Brain microvascular endothelial cell (primary cell): ENCODE data around the gene TSKU.

Source experiments
- DNase-seq: peaks from one replicate; pipeline ENCODE4 v3.0.0-alpha.2; 2020
- H3K27ac ChIP-seq: fragments of 250-450 bp; sonication (Bioruptor Pico); 2 replicates; pipeline ENCODE4 v1.5.1; 2020; ENCODE audit warnings: mild to moderate bottlenecking, moderate library complexity
- H3K27me3 ChIP-seq: fragments of 250-450 bp; sonication (Bioruptor Pico); replicated peaks from 2 replicates; pipeline ENCODE4 v1.5.1; 2020; ENCODE audit warnings: mild to moderate bottlenecking
- H3K36me3 ChIP-seq: fragments of 250-450 bp; sonication (Bioruptor Pico); replicated peaks from 2 replicates; pipeline ENCODE4 v1.5.1; 2020; ENCODE audit warnings: mild to moderate bottlenecking
- H3K4me3 ChIP-seq: 2 replicates; pipeline ENCODE4 v1.5.1; 2011; ENCODE audit warnings: low read depth, mild to moderate bottlenecking, control low read depth, low read length, moderate library complexity
- in situ Hi-C: cut with HindIII; loops from 2 replicates; pipeline ENCODE4 v1.10.0; 2017; ENCODE audit warnings: low sequenced_read_pairs, low pct_ligation_motif_present
- TF ChIP-seq, protein P1 (sequence below): IDR thresholded peaks from 2 replicates; pipeline ENCODE4 v1.5.1; 2011; ENCODE audit warnings: low read depth, mild to moderate bottlenecking, moderate library complexity, low read length, control low read depth, inconsistent platforms; ENCODE audit errors: missing control alignments

TSKU gene

DNA sequence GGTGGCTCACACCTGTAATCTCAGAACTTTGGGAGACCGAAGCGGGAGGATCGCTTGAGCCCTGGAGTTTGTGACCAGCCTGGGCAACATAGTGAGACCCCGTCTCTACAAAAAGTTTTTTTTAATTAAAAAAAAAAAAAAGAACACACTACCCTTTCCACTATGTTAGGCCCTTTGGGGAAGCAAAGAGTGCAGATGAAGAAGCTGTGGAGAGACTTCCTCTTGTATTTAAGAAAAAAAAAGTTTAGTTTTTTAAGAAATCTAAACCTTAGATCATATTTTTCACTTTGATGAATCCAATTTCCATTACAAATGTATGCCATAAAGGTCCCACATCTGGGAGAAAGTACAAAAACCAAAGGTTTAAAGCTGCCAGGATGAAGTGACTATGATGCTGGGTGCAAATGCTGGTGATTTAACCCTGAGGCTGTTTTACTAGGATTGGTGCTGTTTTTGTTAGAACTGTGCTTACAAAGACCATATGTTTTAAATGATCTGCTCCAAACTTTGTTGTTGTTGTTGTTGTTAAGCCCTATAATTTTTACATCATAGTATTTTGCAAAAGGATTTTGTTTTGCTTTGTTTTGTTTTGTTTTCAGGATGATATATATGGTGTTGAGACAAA, 48.6 kb downstream of the TSKU start:
- DNase-seq: no peak
- Histone ChIP-seq H3K27ac (no peak overlapping the region), H3K4me3 (no peak overlapping the region), H3K36me3 (no peaks in the 10 kb centered on the region), H3K27me3 (no peaks in the 10 kb centered on the region)
- in situ Hi-C loops: no loop called here
- TF ChIP-seq, protein P1, sequence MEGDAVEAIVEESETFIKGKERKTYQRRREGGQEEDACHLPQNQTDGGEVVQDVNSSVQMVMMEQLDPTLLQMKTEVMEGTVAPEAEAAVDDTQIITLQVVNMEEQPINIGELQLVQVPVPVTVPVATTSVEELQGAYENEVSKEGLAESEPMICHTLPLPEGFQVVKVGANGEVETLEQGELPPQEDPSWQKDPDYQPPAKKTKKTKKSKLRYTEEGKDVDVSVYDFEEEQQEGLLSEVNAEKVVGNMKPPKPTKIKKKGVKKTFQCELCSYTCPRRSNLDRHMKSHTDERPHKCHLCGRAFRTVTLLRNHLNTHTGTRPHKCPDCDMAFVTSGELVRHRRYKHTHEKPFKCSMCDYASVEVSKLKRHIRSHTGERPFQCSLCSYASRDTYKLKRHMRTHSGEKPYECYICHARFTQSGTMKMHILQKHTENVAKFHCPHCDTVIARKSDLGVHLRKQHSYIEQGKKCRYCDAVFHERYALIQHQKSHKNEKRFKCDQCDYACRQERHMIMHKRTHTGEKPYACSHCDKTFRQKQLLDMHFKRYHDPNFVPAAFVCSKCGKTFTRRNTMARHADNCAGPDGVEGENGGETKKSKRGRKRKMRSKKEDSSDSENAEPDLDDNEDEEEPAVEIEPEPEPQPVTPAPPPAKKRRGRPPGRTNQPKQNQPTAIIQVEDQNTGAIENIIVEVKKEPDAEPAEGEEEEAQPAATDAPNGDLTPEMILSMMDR: no peak

GRCh38 chr11:76832361-76832760, 49.2 kb downstream of the TSKU start:
- DNase-seq: no peak
- Histone ChIP-seq H3K27me3 (no peaks in the 10 kb centered on the region), H3K36me3 (no peaks in the 10 kb centered on the region), H3K4me3 (no peak overlapping the region), H3K27ac (no peak overlapping the region)
- TF ChIP-seq, protein P1: no peak
- in situ Hi-C loops: no loop called here

DNA sequence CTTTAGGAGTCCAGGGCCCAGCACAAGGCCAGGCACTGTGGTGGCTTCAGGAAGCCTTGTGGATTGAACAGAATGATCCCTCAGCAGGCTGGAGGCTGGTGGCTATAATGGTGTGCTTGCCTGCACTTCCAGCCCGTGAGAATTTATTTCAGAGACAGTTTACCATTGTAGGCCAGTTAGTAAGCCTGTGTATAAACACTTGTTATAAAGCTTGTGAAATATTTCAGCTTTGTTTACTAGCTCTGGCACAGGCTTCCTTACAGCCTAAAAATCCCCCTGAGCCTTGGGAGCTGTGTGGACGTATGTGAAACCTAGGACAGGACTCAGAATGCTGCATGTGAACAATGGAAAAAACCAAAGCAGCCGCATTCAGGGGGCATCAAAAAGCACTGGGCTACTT, 51.0 kb downstream of the TSKU start:
- Histone ChIP-seq H3K27me3 (no peaks in the 10 kb centered on the region), H3K36me3 (no peaks in the 10 kb centered on the region), H3K4me3 (no peak overlapping the region), H3K27ac (no peak overlapping the region)
- TF ChIP-seq, protein P1: no peak
- DNase-seq: no peak
- in situ Hi-C loops: no loop called here

DNA sequence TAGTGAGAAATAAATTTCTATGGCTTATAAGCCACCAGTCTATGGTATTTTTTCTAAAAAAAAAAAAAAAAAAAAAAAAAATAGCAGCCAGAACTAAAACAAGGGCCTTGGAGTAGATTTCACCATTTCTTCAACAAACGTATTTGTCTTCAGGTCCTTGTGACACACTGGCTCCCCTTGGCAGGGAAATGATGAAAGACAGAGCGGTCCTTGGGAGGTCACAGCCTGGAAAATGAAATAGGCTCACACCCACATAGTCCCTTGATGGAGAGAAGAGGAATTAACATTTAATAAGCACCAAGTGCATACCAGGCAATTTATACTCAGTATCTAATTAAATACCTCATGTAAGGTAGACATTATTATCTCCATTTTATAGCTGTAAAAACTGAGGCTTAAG, 51.9 kb downstream of the TSKU start:
- in situ Hi-C loops: no loop called here
- no peaks in the 10 kb centered on the region for H3K36me3 ChIP-seq
- no peak for DNase-seq
- H3K27ac ChIP-seq: no peak overlapping the region
- H3K4me3 ChIP-seq: no peak overlapping the region
- no peaks in the 10 kb centered on the region for H3K27me3 ChIP-seq
- TF ChIP-seq, protein P1: no peak

DNA sequence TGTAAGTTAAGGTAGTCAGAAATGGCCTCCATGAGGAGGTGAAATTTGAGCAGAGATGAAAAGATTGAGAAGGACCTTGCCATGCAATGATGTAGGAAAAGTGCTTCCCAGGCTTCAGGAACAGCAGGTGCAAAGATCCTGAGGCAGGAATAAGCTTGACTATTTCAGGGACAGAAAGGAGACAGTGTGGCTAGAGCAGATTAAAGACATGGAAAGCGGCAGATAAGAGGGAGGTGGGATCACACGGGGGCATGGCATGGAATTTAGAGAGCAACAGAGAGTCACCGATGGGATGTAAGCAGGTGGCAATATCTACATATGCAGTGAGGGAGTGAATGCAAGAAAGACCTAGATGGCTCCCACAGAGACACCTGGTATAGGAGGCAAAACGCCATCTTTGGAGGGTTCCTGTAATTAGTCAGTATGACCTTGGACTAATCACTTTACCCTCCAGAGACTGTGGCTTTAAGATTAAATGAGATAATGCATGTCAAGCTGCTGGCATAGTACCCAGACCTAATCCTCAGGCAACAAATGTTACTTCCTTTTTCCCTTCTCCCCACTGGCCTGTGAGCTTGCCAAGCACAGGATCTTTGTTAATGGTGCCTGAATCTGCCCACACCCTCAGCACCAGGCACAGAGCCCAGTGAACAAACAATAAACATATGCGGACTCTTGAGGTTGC, 52.9 kb downstream of the TSKU start:
- H3K36me3 ChIP-seq: no peaks in the 10 kb centered on the region
- no peak overlapping the region for H3K4me3 ChIP-seq
- H3K27me3 ChIP-seq: no peaks in the 10 kb centered on the region
- H3K27ac ChIP-seq: no peak overlapping the region
- TF ChIP-seq, protein P1: no peak
- in situ Hi-C loops: no loop called here
- no peak for DNase-seq
